HG02763 (cell line): ENCODE data around the gene CAMTA1.

Experiments
- ATAC-seq: cut with Tn5 transposase; IDR thresholded peaks from one replicate; pipeline ENCODE4 v1.9.1; 2021; ENCODE audit warnings: mild to moderate bottlenecking, moderate library complexity; ENCODE audit not compliant: unreplicated experiment

The CAMTA1 gene

DNA sequence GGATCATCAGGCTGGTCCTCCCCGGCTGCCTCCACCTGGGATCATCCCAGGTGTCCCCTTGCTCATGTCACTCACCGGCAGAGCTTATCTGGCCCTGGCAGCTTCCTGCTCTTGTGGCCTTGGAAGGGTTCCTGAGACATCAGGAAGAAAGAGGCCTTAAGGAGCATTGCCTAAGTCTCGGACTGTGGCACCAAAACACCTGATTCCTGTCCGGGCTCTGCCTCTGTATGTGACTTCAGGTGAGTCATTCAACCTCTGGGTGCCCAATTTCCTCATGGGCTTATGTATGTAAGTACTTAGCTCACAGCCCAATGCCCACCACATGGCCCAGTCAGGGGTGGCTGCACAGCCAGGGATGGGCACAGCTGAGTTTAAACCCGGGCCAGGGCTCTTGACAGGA is 729.9 kb downstream of the CAMTA1 start:
- ATAC-seq, result no peak

DNA sequence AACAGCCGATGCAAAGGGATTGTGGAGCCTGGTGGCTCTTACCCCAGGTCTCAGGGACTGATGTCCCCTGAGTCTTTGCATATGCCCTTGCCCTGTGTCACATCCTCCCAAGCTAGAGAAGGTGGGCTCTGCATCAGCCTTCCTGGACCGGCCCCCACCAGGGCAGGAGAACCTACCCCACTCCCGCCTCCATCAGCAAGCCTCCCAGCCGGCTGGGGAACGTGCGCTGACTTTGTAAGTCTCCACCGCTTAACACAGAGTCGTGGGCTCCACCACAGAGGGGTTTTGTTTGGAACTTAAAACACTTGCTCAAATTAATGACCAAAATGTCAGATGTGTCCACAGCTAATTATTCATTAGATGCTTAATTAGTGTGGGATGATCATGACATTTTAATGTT is 730.6 kb downstream of the CAMTA1 start:
- ATAC-seq, result no peak

DNA sequence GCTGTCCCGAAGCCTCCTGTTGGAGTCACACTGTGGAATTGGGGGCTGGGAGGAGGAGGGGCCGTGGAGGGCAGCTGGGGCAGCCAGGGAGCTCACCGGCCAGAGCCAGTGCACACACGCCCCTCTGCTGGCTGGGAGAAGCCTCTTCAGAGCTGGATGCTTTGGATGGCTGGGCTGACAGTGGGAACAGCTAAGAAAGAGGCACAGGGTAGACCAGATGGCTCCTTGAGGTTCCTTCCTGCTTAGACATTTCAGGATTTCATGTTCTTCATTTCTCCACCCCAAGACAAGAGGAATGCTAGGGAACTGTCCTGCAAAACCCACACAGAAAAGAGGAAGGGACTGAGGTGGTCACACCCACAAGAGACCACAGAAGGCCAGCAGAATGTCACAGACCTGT is 731.1 kb downstream of the CAMTA1 start:
- no peak for ATAC-seq

DNA sequence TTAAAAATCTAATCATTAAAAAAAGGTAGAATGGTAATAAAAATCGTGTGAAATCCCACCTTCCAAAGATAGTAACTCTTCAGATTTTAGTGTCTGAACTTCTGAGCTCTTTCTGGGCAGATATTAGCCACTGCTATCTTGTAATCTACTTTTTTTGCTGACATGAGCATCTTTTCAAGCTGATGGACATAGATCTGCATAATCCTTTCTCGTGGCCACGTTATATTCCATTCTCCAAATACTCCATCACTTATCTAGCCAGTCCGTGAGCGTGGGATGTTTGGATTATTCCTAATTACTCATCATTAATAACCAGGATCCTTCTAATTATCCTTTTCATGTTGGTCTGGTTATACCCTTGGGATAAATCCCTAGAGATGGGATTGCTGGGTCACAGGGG is 731.7 kb downstream of the CAMTA1 start:
- no peak for ATAC-seq

DNA sequence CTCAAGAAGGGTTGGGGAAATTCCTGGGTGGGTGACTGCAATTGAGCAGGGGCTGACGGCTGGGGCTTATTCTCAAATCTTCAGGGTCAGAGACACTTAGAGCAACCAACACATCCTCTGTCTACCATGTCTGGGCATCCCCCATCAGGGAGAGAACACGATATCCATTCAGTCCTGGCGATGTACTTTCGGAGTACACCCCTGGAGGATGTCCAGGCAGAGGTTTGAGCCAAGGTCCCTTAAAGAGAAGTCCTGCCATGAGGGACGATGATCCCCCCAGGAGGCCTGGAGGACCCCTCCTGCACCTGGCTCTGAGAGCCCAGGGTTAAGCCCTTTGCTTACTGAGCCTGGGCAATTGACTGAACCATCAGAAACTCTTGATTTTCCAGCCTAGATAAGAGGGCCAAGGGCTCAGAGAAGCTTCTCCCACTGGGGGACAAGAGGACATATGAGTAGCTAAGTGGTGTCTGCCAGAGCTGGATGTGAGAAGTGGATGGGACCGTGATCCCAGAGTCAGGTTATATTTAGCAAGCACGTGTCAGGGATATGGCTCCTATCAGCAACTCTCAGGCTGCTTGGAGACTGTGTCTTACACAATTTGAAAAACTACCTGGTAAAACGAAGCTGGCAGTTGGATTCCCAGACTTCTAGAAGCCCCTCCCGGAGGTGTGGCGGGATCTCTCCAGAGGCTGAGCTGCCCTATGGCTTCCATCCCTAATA is 732.5 kb downstream of the CAMTA1 start:
- ATAC-seq, result no peak

DNA sequence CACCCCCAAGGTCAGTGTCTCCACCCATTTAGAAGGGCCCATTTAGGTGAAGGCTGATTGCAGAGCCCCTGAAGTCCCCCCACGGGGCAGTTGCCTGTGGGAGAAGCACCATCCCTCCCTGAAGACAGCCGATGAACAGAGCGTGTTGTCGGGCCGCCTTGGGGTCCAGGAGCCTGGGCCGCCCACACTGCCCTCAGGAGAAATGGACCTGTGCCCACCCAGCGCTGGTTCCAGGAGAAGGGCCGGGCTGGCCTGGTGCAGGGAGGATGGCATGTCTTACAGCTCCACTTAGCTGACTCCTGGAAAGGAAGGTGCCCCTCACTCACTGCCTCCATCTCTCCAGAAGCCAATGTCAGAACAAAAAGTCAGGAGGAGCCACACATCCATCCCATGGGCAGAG is 733.2 kb downstream of the CAMTA1 start:
- ATAC-seq, result no peak

DNA sequence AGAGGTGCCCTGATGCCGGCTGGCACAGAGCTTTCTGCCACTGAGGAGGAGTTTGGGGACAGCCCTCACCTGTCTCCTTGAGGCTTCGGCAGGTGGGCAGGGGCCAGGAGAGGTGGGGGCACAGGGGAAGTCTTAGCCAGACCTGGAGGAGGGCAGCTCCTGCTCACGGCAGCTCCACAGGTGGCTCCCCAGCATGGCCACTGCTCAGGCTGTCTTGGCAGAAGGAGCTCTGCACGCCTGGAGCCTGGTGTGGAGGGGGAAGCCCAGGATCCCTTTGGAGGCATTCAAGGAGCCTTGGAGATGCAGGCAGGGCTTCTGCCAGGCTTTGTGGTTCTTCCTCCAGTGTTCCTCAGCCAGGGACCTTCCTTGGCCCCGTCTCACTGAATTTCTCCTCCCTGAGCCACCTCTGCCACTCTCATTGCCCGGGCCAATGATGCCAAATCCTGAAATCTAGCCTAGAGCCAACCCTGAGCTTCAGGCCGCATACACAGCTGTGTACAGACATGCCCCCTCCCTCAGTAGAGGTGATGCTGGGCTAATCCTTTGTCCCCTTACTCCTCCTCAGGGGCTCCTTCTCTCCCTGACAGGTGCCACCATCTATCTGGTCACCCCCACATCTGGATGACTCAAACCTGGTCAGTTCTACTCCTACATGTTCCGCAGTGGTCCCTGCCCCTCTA is 734.1 kb downstream of the CAMTA1 start:
- ATAC-seq, result no peak

DNA sequence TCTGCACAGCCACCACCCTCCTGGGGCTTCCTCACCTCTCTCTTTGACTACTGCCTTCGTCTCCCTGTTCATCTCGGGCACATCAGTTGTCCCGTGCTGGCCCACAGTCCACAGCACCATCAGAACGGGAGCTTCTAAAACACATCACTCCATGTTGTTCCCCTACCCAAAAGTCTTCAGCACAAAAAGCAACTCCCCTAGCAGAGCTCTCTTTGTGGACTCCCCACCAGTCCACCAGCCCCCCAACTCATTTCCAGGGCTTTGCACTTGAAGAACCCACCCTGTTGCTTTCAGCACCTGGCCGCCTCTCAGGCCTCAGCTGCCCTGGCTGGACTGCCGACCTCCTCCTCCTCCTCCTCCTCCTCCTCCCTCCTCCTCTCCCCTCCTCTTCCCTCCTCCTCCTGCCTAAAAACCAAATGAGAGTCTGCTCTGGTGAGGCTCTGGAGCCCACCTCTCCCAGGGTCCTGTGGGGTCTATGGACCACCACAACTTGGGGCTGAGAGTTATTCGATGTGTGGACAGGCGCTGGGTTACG is 734.7 kb downstream of the CAMTA1 start:
- ATAC-seq, result no peak

DNA sequence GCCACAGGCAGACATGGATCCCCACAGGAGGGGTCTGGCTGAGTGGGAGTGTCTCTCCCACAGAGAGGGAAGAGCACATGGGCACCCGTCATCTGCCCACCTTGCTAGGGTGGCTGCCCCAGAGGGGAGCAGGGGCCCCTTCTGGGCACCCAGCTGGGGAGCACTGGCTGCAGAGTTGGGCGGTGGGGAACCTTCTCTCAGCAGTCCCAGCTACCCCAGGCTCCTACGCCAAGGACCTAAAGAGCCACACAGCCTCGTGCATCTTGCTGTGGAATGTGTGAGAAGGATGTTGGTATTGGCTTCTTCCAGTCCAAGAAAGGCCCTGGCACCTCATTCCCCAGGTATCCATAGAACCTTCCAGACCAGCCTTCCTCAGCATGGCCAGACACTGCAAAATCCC is 735.2 kb downstream of the CAMTA1 start:
- ATAC-seq, result no peak

DNA sequence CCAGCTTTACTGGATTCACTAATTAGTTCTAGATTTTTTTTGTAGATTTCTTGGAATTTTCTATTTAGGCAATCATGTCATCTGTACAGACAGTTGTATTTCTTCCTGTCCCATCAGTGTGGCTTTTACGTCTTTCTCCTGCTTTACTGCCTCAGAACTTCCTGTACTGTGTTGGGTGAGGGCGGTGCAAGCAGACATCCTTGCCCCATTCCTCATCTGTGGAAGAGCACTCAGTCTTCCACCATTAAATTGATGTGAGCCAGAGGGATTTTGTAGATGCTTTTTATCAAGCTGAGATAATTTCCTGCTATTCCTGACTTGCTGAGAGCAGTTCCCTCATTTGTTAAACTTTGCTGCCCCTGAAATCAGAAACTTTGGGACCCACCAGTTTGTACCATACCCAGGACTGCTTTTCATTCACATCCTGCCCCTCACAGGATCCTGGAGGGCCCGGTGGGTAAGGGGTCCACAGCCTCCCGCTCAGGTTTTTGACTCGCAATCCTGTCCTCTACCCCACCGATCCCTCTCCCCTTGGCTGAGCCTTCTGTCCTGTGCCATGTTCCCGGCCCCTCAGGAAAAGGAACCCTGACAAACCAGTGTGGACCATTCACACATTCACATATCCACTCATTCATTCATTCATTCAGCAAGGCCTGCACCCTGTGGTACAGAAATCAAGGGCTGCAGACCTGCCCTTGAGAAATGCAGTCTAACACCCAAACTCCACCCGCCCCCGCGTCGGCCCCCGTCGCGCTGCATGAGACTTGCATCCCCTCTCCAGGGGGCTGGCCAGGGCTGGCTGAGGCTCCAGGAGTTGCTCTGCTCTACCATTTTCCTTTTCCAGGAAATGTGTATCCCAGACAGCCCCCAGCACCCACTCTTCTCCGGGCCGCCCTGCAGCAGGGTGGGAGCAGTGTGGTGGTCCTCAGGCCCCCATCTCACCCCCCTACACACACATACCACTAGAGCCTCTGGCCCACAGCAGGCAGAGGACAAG is 739.4 kb downstream of the CAMTA1 start:
- no peak for ATAC-seq

DNA sequence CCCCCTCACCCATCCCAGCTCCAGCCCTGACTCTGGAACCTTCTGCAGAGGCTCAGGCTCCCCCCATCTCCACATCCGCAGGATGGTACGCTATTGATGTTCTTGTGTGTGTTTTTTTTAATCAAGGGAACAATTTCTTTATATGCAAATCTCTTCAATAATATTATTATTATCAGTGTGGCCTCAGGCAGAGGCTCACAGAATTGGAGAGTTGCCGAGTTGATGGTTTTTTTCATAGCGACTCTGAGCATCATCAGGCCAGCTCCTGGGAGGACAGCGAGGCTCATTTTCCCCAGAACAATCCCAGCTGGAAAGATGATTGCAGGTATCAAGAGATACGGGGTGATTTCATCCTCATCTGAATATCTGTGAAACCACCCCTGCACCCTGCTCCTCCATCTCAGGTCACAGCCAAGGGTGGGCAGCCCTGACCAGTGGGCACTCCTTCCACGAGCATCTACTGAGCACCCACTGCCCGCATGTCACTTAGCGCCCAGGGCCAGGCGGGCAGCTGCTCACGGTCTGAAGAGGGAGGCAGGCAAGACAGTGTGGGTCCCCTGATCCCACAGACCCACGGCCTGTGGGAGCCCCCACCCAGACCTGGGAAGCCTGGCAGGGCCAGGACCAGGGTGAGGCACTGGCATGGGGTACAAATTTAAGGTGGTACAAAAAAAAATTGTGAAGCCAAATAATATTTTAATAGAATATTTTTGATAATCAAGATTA is 740.2 kb downstream of the CAMTA1 start:
- no peak for ATAC-seq

DNA sequence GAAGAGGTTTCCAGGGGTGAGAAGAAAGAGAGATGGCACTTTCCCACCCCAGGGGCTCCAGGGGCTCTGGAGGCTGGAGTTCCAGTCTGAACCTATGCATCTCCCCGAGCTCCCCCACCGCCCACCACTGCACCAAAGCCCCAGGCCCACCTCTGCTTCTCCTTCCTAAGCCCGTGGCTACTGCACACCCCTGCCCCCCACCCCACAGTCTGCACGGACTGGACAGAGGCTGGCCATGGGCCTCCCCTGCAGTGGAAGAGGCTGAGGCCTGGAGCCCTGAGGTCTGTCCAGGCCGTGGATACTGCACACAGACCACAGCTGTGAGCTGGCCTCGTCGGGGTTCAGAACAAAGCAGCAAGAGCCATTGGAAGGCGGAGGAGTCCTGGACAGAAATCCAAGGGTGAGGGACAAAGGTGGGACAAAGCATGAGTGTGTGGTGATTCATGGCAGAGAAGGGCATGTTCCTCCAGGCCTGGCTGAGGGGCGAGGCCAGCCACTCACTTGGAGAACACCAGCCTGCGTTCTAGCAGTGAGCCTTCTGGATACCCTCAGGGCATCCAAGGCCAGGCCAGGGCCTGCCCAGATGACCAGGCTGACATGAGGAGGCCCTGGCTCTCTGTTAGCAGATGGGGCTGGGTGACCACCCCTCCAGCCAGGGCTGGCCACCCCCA is 741.1 kb downstream of the CAMTA1 start:
- no peak for ATAC-seq

DNA sequence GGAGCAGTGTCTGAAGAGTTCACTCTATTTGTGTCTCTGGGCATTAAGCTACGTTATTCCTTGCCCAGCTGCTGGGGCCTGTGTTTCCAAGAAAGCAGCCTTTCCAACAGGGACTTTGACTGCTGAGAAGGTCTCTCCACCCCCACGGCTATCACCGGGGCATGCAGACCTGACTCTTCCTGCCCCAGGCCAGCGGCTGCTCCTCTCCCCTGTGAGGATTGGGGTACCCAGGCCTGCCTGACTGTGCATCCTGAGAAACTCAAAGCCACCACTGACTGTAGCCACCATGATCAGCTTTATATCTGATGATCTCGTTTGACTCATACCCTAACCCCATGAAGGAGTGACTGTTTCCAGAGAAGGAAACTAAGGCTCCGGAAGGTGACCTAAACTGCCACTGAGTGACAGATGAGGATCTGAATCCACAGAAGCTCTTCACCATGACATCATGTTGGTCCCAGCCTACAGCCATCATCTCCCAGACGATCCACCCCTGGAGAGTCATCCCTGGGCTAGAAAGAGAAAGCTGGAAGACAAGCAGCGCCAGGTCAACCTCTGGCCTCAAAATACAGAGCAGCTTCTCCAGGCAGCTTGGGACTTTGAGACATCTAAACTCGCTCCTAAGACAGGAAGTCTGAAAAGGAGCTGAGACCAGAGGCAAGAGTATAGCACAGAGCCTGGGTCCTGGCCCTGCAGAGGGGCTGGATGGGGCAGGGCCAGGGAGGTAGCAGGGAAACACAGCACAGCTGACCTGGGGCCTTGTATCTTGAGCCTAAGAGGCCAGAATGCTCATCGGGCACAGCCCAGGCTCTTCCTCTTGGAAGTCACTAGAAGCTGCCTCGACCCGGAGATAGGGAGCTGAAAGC is 741.8 kb downstream of the CAMTA1 start:
- no peak for ATAC-seq

DNA sequence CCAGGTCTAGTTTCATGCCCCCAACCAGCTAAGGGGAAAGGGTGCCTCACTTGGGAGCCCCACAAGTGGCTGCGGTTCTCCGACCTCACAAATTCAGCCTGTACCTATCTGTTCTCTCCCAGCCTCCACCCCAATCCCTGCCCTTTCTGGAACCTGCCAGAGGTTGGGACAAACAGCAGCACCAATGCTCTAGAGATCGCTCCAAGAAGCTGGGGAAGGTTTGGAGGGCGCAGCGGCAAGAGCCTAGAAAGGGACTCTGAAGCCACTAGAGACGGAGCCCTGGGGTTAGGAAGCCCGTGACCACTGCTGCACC is 742.4 kb downstream of the CAMTA1 start:
- no peak for ATAC-seq

DNA sequence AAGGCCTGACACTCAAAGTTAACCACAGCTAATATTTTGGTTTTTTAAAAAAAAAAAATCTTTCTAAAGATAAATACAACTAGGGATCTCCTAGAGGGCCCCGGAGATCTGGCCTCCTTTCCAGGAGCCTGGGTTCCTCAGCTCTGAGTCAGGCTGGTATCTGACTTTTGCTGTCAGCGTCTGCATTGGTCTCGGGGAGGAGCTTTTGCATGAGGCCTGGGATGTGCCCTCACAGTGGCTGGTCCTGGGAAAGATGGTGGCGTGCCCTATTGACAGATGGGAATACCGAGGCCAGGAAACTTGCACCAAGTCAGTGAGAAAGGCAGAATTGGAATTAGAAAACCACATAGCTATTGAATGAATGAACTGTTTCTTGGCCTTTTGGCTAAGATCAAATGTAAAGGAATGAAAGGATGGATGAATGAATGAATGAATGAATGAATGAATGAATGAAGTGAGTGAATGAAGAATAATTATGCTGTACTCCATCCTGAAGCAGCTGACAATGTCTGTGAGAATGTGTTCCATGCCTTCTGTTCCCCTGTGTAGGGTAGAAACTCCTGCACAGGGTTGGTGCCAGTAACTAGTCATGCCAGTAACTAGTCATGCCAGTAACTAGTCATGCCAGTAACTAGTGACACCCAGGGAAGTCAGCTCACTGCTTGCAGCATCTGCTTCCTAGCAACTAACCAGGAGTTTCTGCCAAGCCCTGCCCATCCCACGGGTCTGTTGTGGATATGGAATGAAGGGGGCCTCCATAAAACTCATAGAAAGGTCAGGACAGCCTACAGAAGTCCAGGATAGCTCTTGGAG is 743.3 kb downstream of the CAMTA1 start:
- no peak for ATAC-seq

DNA sequence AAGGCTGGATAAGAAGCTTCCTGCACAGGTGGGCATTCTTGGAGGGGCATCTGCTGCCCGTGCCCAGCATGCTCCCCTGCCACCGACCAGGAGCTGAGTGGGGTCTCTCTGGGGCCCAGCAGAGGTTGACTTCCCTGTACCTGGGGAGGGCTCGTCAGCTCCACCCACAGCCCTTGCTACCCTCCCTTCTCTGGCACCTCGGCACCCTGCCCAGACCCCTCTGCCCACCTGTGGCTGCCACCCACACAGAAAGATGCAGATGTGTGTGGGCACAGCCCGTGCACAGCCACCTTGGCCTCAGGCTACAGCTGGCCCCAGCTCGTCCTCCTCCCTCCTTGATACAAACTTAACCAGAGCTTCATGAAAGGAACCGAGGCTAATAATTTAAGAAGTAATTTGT is 744.7 kb downstream of the CAMTA1 start:
- ATAC-seq, result no peak

DNA sequence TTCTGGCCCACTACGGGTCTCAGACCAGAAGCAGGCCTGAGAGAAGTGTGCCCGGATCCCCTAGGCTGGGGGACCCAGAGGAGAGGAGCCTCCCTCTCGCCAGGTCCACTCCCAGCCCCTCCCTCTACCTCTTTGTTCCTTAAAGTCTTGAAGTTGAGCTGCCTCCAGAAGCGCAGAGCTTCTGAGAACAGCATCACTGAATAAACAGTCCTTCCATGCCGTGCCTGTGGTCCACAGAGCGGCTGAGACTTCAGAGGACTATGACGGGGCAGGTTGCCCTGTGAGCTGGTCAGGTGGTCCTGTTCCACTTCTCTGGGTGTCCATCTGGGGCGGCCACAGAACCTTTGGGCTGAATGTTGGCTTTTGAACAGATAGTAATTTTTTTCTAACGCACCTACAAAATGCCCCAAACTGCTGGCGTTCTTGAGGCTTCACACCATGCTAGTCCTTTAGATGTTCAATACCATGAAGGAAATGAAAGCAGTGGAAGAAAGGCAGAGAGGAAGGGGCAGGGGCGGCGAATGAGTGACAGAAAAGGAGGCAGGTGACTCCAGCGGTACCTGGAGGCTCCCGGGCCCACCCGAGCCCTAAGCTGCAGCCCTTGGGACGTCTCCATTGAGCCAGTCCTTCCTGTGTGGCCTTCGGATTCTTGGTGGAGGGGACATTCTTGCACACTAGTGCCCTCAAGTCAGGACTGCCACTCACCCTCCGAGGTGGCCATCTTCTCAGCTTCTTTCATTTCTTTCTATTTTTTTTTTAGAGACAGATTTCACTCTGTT is 746.5 kb downstream of the CAMTA1 start:
- no peak for ATAC-seq

DNA sequence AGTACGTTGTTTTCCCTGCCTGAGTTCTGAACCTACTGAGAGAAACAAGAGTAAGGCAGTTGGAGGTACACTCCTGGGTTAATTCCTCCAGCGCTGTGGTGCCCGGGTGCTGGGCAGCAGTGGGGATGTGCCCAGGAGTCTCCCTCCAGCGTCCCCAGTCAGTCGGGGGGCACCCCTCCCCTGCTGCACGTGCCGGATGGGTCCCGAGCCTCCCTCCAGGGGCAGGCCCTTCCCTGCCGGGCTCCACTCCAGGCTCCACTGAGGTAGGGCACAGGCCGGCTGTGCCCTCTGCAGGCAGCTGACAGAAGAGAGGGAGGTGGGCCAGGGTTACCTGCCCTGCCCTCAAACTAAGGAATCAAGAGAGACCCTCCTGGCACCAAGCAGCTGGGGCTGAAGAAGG is 747.8 kb downstream of the CAMTA1 start:
- ATAC-seq, result no peak
